Measurements from ENCODE around the gene PRPF6.

- TF ChIP-seq, protein P1, sequence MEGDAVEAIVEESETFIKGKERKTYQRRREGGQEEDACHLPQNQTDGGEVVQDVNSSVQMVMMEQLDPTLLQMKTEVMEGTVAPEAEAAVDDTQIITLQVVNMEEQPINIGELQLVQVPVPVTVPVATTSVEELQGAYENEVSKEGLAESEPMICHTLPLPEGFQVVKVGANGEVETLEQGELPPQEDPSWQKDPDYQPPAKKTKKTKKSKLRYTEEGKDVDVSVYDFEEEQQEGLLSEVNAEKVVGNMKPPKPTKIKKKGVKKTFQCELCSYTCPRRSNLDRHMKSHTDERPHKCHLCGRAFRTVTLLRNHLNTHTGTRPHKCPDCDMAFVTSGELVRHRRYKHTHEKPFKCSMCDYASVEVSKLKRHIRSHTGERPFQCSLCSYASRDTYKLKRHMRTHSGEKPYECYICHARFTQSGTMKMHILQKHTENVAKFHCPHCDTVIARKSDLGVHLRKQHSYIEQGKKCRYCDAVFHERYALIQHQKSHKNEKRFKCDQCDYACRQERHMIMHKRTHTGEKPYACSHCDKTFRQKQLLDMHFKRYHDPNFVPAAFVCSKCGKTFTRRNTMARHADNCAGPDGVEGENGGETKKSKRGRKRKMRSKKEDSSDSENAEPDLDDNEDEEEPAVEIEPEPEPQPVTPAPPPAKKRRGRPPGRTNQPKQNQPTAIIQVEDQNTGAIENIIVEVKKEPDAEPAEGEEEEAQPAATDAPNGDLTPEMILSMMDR (IDR thresholded peaks at IDR 0.05): no peak
- TF ChIP-seq EP300 (IDR thresholded peaks at IDR 0.05) (no peak), POLR2A (IDR thresholded peaks at IDR 0.05) (no peak)
Observed at GRCh38 chr20:63957690-63958441, 23.1 kb upstream of the PRPF6 start.
